HepG2 (cell line): ENCODE measurements around the gene NABP2. TPM values are rescaled to one million over a fixed set of nuclear protein-coding genes. Genes with fewer than 3 reads are reported as not detected.

Source experiments
- ATF5 ChIP-seq: sonication (generic); formaldehyde crosslinking; IDR thresholded peaks from 2 replicates; pipeline ENCODE4 v1.4.0; 2020; ENCODE audit warnings: mild to moderate bottlenecking, low read depth, missing genetic modification reagents
- E2F1 ChIP-seq: sonication (generic); formaldehyde crosslinking; IDR thresholded peaks from 2 replicates; pipeline ENCODE4 v1.5.0; 2020; ENCODE audit warnings: missing genetic modification reagents
- GABPB1 ChIP-seq: IDR thresholded peaks from 2 replicates; pipeline ENCODE4 v1.6.1; 2016; ENCODE audit warnings: mild to moderate bottlenecking, missing genetic modification reagents, moderate library complexity, missing compliant biosample characterization
- HMGXB3 ChIP-seq: sonication (generic); formaldehyde crosslinking; IDR thresholded peaks from 2 replicates; pipeline ENCODE4 v1.4.0; 2020; ENCODE audit warnings: missing genetic modification reagents, borderline replicate concordance
- IKZF4 ChIP-seq: sonication (generic); formaldehyde crosslinking; IDR thresholded peaks from 2 replicates; pipeline ENCODE4 v1.5.1; 2020; ENCODE audit warnings: borderline replicate concordance, mild to moderate bottlenecking, low read depth, missing genetic modification reagents; ENCODE audit errors: not compliant biosample characterization
- JUN ChIP-seq: sonication (generic); formaldehyde crosslinking; IDR thresholded peaks from 2 replicates; pipeline ENCODE4 v1.4.0; 2020; ENCODE audit warnings: mild to moderate bottlenecking, missing genetic modification reagents
- MATR3 ChIP-seq: sonication (generic); formaldehyde crosslinking; IDR thresholded peaks from 2 replicates; pipeline ENCODE4 v1.4.0; 2020; ENCODE audit warnings: missing genetic modification reagents
- PPARG ChIP-seq: conservative IDR thresholded peaks from 2 replicates; pipeline ENCODE4 v1.6.1; 2016; ENCODE audit warnings: missing biosample characterization, missing genetic modification reagents
- PRPF4 ChIP-seq: fragments of 200-400 bp; formaldehyde crosslinking; IDR thresholded peaks from 2 replicates; pipeline ENCODE4 v1.6.1; 2016; ENCODE audit warnings: low read length, low read depth; ENCODE audit not compliant: poor library complexity, severe bottlenecking
- REPIN1 ChIP-seq: sonication (generic); formaldehyde crosslinking; IDR thresholded peaks from 2 replicates; pipeline ENCODE4 v1.8.0; 2022; ENCODE audit warnings: missing genetic modification reagents, low read depth, mild to moderate bottlenecking, borderline replicate concordance
- SCMH1 ChIP-seq: sonication (generic); formaldehyde crosslinking; IDR thresholded peaks from 2 replicates; pipeline ENCODE4 v1.9.0; 2021; ENCODE audit warnings: missing genetic modification reagents, mild to moderate bottlenecking, borderline replicate concordance
- ZBTB10 ChIP-seq: sonication (generic); formaldehyde crosslinking; IDR thresholded peaks from 2 replicates; pipeline ENCODE4 v1.4.0; 2020; ENCODE audit warnings: missing genetic modification reagents, borderline replicate concordance
- ZEB1 ChIP-seq: IDR thresholded peaks from 2 replicates; pipeline ENCODE4 v1.6.1; 2012; ENCODE audit warnings: mild to moderate bottlenecking, low read depth, inconsistent platforms; ENCODE audit not compliant: insufficient replicate concordance
- ZNF17 ChIP-seq: sonication (generic); formaldehyde crosslinking; IDR thresholded peaks from 2 replicates; pipeline ENCODE4 v1.5.0; 2020; ENCODE audit warnings: mild to moderate bottlenecking, missing genetic modification reagents
- ZNF253 ChIP-seq: sonication (generic); formaldehyde crosslinking; IDR thresholded peaks from 2 replicates; pipeline ENCODE4 v1.8.0; 2022; ENCODE audit warnings: mild to moderate bottlenecking, missing genetic modification reagents, borderline replicate concordance
- ZNF562 ChIP-seq: sonication (generic); formaldehyde crosslinking; IDR thresholded peaks from 2 replicates; pipeline ENCODE4 v1.8.0; 2022; ENCODE audit warnings: missing genetic modification reagents, borderline replicate concordance
- ZNF709 ChIP-seq: sonication (generic); formaldehyde crosslinking; IDR thresholded peaks from 2 replicates; pipeline ENCODE4 v1.5.0; 2020; ENCODE audit warnings: mild to moderate bottlenecking, missing genetic modification reagents
- ZNF773 ChIP-seq: sonication (generic); formaldehyde crosslinking; IDR thresholded peaks from 2 replicates; pipeline ENCODE4 v1.4.0; 2020; ENCODE audit warnings: missing genetic modification reagents, borderline replicate concordance
- polyA plus RNA-seq, 8 experiments: library from polyadenylated mRNA; depleted of rRNA in 3 of 8; stranded (reverse) in 7 of 8; unstranded in 1 of 8; fragments of >200 nt; fragmentation: Illumina TruSeq in 4 of 8; extraction: Trizol in 4 of 8; gene quantifications; 2 replicates each; pipeline versions ENCODE4 v1.2.1 to v1.2.3, GENCODE V29; 2011 to 2016; ENCODE audit warnings: low read depth in 4 of 8, missing spikeins in 1 of 8, mixed read lengths in 1 of 8; ENCODE audit not compliant: insufficient read depth in 1 of 8
- total RNA-seq, 5 experiments: library from RNA; depleted of rRNA; stranded (reverse); fragments of >200 nt; fragmentation: Illumina TruSeq; extraction: Trizol; gene quantifications; 2 replicates each; pipeline ENCODE4 v1.2.3, GENCODE V29; 2016; ENCODE audit warnings: low read depth in 1 of 5
- TF ChIP-seq, protein P1 (sequence below): IDR thresholded peaks from 2 replicates; pipeline ENCODE4 v1.6.1; 2016

NABP2 gene
- total and polyA plus RNA-seq, 2 of the 13 experiments (the other 11 are each of a cell fraction or from before 2014, with no cell fraction given), result 33.2 to 35.5 TPM

DNA sequence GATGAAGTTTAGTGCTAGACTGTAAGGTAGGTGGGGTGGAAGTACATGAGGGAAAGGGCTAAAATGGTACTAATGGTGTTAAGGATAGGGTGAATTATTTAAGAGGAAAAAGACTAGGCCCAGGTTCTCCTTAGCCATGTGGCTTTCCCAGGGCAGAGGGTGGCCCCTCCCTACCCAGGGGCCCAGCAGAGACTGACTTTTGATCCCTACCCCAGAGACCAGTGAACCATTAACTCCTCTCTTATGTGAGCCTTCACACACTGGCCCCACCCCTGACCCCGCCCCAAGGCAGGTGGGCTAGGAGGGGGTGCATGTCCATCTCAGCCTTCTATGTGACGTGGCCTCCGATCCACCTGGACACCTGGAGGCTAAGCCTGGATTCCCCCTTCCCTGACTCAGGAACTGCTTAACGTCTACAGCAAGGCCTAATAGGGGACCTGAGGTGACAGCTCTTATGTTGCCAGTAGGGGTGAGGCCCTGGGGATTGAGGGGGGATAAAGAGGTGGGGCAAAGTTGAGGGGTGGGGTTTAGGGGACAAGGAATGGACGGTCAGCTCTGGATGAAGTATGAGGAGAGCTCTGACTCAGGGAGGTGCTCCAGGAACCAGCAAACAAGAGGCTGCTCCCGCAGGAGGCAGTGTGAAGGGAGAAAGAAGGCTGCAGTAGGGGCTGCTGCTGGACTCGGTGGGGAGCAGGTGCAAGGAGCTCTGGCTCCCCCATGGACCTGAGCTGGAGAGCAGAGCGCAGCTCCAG is 6.5 kb downstream of the NABP2 start (continued):
- TF ChIP-seq ZBTB10 (CRISPR knock-in tag) (no peak), REPIN1 (CRISPR knock-in tag) (peak; percentile 25; the same call in 1 of the 2 replicates), ZNF773 (CRISPR knock-in tag) (no peak), ZNF562 (CRISPR knock-in tag) (no peak), IKZF4 (CRISPR knock-in tag) (no peak), PPARG (CRISPR knock-in tag) (peak; percentile 88), ZNF253 (CRISPR knock-in tag) (no peak), SCMH1 (no peak), ZEB1 (peak; percentile 95), JUN (CRISPR knock-in tag) (peak; percentile 68; the same call in 1 of the 2 replicates), ZNF17 (no peak), ZNF709 (CRISPR knock-in tag) (no peak), ATF5 (CRISPR knock-in tag) (no peak), GABPB1 (CRISPR knock-in tag) (0 out of 2 replicates have a peak, but pooled peaks have one; percentile 18), E2F1 (CRISPR knock-in tag) (no peak), PRPF4 (no peak), MATR3 (no peak), HMGXB3 (no peak; the same call in 1 of the 2 replicates)
- TF ChIP-seq, protein P1, sequence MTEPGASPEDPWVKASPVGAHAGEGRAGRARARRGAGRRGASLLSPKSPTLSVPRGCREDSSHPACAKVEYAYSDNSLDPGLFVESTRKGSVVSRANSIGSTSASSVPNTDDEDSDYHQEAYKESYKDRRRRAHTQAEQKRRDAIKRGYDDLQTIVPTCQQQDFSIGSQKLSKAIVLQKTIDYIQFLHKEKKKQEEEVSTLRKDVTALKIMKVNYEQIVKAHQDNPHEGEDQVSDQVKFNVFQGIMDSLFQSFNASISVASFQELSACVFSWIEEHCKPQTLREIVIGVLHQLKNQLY, result 0 out of 2 replicates have a peak, but pooled peaks have one; percentile 32
